Stomach (tissue), 4 donors: ENCODE data around the gene HMGN4.

ENCODE experiments used
- POLR2A ChIP-seq, 4 donors: fragments of 450-650 bp; IDR thresholded peaks; one replicate each; pipeline ENCODE4 v1.6.1; 2016; ENCODE audit warnings: antibody characterized with exemption in 4 of 4, control low read depth in 2 of 4, mild to moderate bottlenecking in 1 of 4, moderate library complexity in 1 of 4
- POLR2AphosphoS5 ChIP-seq, 3 donors: sonication (generic); formaldehyde crosslinking; IDR thresholded peaks; one replicate each; pipeline ENCODE4 v1.6.1; 2016; ENCODE audit warnings: antibody characterized with exemption in 3 of 3
- TF ChIP-seq, protein P1 (sequence below), 7 experiments: fragments of 450-650 bp in 4 of 7; fragments of 200-600 bp in 3 of 7; sonication (generic) in 3 of 7; IDR thresholded peaks; one replicate each; pipeline ENCODE4 v1.5.1; 2016 to 2019; ENCODE audit warnings: antibody characterized with exemption in 7 of 7, control low read depth in 2 of 7, mild to moderate bottlenecking in 1 of 7

DNA sequence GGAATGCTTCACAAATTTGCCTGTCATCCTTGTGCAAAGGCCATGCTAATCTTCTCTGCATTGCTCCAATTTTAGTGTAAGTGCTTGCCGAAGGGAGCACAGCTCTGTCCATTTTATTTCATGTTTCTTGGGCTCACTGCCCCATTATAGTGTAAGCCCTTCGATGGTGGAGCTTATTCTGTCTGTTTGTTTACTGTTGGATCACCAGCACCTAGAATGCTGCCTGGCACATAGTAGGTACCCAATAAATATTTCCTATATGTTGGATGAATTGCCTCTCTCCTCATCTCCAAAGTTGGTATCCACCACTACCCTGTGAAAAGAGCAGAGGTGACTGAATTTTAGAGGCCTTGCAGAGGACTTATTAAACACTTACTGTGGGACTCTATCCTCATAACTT lies 18.8 kb upstream of the HMGN4 start:
- TF ChIP-seq, protein P1, sequence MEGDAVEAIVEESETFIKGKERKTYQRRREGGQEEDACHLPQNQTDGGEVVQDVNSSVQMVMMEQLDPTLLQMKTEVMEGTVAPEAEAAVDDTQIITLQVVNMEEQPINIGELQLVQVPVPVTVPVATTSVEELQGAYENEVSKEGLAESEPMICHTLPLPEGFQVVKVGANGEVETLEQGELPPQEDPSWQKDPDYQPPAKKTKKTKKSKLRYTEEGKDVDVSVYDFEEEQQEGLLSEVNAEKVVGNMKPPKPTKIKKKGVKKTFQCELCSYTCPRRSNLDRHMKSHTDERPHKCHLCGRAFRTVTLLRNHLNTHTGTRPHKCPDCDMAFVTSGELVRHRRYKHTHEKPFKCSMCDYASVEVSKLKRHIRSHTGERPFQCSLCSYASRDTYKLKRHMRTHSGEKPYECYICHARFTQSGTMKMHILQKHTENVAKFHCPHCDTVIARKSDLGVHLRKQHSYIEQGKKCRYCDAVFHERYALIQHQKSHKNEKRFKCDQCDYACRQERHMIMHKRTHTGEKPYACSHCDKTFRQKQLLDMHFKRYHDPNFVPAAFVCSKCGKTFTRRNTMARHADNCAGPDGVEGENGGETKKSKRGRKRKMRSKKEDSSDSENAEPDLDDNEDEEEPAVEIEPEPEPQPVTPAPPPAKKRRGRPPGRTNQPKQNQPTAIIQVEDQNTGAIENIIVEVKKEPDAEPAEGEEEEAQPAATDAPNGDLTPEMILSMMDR (IDR thresholded peaks at IDR 0.05), result no peak
- TF ChIP-seq POLR2A (IDR thresholded peaks at IDR 0.05) (no peak), POLR2AphosphoS5 (IDR thresholded peaks at IDR 0.05) (no peak)
